Adrenal gland (tissue), 5 donors: ENCODE data around the gene MCTP1.

Experiments used
- CTCF ChIP-seq, 6 experiments: fragments of 450-650 bp in 4 of 6; fragments of 200-600 bp in 2 of 6; sonication (generic) in 1 of 6; IDR thresholded peaks; 1 replicate in 5 of 6; 2 replicates in 1 of 6; pipeline versions ENCODE4 v1.5.1 to v1.8.0; 2016 to 2021; ENCODE audit warnings: antibody characterized with exemption in 6 of 6, mild to moderate bottlenecking in 2 of 6, moderate library complexity in 1 of 6
- POLR2A ChIP-seq, 2 donors: fragments of 450-650 bp; IDR thresholded peaks; one replicate each; pipeline ENCODE4 v1.6.1; 2017; ENCODE audit warnings: antibody characterized with exemption in 2 of 2, mild to moderate bottlenecking in 2 of 2, moderate library complexity in 1 of 2
- donor health status: DM: no; HTN: no; CAD: no.

GRCh38 chr5:95068289-95068910 lies 216.5 kb downstream of the MCTP1 start:
- TF ChIP-seq CTCF (IDR thresholded peaks at IDR 0.05) (no peak), POLR2A (IDR thresholded peaks at IDR 0.05) (no peak)
